HG03039 (cell line): ENCODE results near the gene KRI1.
"Not testable (repeated sequence)": the region's sequence is repeated elsewhere in the genome, so short reads cannot be mapped to it uniquely, and the experiment has no call there.

Source experiments
- ATAC-seq: cut with Tn5 transposase; IDR thresholded peaks from one replicate; pipeline ENCODE4 v1.9.1; 2021; ENCODE audit warnings: mild to moderate bottlenecking, moderate library complexity; ENCODE audit not compliant: unreplicated experiment

Gene KRI1

DNA sequence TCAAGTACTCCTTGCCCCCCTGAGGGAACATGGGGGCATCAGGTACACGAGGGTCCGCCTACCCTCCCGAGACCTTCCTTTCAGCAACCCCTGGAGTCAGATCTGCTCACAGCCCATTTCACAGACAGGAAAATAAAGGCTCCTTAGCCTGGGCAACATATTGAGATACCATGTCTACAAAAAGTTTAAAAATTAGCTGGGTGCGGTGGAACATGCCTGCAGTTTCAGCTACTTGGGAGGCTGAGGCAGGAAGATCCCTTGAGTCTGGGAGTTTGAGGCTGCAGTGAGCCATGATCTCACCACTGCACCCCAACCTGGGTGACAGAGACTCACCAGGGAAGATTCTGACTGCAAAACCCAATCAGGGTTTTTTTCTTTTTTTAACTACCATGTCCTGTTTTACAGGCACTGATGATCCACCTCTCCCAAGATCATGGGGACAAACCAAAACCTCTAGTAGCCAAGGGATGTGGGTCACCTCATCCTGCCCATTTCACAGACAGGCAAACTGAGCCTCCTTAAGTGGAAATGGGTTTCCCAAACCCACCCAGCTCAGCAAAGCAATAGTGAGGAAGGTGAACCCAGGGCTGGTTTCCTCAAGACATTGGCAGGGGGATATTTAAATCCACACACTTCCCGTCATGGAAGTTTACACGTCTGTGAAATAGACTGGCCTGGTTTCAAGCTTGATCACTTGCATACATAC, 9.4 kb upstream of the KRI1 start:
- no peak for ATAC-seq

DNA sequence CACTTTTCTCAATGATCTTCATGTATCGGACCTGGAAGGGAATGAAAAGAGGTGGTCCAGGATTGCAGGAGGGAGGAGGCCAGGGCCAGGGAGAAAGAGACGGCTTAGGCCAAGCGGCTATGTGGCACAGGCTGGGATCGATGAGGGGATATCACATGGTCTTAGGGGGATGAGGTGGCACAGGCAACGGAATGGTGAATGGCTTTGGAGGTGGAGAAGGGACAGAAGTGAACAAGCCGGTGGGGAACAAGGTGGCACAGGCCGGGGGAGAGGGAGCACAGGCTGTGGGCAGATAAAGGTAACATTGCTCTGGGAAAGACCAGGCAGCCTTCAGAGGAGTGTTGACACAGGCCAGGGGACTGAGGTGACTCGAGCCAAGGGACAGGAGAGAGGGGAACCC, 8.7 kb upstream of the KRI1 start:
- no peak for ATAC-seq

DNA sequence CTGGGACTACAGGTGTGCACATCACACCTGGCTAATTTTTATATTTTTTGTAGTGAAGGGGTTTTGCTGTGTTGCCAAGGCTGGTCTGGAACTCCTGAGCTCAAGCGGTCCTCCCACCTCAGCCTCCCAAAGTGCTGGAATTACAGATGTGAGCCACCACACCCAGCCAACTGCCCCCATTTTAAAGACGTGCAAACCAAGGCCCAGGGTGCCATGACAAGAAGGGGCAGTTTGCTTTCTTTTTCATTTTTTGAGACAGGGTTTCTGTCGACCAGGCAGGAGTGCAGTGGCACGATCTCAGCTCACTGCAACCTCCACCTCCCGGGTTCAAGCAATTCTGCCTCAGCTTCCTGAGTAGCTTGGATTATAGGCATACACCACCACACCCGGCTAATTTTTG, 8.0 kb upstream of the KRI1 start:
- not testable (repeated sequence) for ATAC-seq

DNA sequence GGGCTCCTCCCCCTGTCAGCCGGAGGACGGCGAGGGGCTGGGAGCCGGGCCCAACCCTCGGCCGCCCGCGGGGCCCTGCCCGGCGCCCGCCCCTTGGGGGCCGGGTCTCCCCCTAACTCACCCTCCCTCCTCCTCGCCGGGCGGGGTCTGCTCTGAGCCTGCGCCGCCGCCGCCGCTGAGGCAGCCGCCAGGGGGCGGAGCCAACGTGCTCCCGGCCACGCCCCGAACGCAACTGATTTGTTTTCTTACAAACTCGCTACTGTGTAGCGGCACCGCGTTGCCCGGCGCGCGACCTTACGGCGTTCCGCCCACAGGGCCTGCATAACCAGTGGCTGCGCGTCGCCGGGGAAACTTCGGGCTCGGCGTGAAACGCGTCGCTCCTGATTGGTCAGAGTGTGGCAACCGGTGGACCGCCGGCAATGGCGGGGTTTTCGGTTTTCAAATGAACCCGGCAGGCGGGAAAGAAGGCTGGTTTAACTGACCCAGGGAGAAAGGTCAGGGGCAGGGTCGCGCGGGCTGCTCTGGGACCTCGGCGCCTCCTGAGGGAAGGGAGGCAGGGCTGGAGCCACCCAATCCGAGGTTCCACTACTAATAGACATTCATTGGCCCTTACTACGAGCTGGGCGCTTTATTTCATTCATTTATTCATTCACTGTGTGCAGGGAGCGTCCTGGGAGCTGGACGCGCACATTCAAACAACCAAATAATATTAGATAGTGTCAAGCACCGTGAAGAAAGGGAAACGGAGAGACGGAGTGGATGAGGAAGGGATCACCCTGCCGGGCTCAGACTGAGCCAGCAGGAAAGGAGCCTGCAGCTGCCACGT, 3.2 kb upstream of the KRI1 start, which contains the start of gene CDKN2D:
TSS of gene CDKN2D (minus strand) at position 154 of the 826 bp plus-strand sequence. CDS start 326 bp downstream, outside the sequence.
- peak; percentile 56 for ATAC-seq

DNA sequence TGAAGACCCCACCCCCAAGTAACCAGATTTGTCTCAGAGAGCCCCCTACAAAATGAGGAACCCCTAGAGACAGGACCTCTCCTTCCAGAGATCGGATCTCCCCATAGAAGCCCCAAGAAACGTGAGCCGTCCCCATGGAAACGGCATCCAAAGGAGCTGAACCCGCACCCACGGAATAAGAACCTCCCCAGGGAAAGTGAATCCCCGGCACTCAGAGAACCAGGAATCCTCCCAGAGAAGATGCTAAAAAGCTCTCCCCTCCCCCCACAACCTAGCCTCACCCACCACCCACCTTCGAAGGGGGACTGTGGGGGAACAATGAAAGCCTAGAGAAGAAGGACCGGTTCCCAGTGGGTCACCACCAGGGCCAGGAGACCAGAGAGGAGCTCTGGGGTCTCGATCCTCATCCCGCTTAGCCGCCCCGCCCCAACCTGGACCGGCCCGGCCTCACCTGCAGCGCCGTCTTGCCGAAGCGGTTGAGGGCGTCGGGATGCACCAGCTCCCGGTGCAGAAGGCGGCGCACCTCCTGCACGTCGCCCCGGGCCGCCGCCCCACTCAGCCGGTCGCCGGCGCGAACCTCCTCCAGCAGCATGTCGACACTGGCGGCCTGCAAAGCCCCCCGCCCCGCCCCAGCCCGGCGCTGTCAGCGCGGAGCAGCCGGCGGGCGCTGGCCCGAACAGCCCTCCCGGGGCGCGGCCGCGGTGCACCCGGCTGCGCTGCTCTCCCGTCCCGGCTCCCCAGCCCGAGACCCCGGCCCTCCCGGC, 2.4 kb upstream of the KRI1 start:
- peak; percentile 1 for ATAC-seq

DNA sequence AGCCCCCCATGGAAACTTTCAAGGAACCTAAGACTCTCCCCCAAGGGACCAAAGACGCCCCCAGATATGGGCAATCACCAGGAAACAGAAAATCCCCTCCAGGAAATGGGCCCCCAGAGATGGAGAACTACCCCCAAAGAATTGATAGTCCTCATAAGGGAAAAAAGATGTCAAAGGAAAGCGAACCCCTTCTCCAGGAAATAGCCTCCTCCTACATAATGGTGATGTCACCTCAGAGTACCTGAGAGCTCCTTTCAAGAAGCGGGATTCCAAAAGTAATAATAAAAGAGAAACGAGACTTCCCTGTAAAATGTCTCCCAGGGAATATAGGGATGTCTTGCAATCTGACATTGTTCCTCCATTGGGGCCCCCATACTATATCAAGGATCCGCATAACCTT, 1.8 kb upstream of the KRI1 start:
- ATAC-seq: no peak

DNA sequence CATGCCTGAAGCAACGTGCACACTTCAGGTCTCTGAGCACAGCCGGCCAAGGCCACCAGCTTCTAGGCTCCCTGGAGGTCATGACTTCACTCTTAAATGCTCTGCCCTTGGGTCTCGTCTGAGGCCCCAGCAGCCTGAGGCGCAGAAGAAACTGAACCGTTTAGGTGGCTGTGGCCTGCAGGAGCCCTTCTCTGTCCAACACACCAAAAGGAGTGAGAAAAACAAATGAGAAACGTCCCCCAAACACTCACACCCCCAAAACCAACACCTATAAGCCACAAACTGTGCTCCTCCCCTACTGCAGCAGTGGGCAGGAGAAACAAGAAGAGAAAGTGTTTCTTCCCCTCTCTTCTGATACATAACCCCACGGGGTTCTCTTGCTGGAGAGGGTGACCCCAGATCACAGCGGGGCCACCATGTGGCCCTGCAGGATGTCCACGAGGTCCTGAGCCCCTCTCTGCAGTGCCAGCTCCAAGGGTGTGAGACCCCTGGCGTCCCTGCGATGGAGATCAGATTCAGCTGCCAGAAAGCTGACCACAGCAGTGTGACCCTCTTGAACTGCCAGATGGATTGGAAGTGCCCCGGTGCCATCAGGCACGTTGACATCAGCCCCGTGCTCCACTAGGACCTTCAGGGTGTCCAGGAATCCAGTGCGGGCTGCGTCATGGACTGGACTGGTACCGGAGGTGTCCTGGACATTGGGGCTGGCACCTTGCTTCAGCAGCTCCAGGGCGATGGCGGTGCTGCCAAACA, 1.0 kb upstream of the KRI1 start:
- ATAC-seq: no peak

DNA sequence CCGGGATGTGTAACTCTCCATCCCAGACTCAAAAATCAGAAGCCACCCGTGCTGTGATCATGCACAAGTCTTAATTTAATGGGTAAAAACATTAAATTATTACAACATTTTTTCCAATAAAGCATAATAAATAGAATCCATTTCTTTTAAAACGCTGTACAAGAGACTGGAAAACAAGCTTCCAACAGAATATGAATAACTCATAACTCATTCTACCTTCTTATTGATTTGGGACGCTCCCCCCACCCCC, 523 bp upstream of the KRI1 start:
- ATAC-seq: no peak

DNA sequence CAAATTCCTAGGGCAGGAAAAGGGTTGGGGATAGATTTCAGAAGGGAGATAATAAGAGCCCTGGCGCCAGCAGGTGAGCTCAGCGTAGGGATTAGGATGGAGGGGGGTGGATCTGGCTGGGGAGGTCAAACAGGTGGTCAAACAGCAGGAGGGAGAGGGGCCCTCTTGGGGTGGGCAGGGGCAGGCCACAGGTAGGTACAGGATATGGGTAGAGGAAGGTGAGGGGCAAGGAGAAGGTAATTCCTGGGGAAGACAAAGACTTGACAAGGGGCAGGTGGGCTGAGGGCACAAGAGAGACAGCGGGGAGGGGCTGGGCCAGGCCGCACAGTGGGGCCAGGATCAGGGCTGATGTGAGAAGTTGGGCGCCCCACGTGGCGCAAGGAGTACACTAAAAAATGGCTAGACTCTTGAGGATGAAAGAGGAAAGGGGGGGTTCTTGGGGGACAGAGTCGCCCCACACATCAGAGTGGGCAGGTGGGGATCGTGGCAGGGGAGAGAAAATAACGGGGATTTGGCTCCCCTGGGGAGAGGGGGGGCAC, 713 bp downstream of the KRI1 start:
- ATAC-seq: no peak

DNA sequence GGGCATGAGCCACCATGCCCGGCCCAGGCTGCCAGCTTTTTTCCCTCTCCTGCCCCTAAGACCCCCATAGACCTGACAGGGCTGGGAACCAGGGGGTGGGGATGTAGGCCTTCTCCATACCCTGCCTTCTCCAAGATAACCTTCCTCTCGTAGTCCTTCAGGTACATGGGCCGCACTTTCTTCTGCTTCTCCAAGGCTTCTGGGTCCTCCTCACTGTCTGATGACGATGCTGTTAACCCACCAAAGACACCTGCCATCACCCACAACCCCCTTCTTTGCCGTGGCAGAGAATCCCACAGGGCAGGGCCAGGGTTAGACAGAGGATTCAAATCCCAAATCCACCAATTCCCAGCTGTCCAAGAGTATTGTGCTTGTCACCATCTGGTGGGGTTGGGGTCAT, 3.2 kb downstream of the KRI1 start:
- ATAC-seq: no peak

DNA sequence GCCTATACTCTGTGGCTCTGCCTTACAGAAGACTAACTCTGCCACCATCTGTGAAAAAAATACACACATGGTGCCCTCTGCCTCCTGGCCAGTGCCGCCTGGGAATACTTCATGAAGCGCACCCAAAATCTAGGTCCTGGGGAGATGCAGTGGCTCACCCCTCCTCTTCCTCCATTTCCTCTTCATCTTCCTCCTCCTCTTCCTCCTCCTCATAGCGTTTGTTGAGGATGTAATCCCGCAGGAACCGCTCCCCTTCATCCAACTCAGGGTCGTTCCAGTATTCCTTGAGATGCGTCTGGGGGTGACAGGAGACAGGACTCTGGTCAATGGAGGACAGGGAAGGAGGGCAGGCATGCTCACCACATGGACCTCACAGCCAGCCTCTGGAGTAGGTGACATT, 5.7 kb downstream of the KRI1 start:
- no peak for ATAC-seq

DNA sequence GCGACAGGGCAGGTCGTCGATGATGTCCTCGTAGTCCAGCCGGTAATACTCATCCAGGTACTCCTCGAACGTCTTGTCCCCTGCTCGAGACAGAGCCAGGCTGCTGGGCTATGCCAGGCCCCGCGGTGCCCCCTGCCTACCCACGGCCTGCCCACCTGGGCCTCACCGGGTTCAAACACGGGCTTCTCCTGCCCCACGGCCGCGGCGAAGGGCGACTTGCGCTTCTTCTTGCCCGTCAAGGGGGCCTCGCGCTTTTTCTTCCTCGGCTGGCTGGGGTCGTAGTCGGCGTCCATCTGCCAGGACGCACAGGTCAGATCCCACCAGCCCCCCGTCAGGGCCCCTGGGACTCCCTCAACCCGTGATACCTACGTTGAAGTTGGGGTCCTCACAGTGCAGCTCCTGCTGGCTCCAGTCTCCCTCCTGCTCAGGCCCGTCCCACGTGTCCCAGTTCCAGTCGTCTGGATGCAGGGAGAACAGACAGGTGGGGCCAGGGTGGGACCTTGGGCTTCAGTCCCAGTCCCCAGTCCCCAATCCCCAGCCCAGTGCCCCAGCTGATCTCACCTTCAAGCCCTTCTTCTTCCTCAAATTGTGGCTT, 8.1 kb downstream of the KRI1 start:
- ATAC-seq: no peak

DNA sequence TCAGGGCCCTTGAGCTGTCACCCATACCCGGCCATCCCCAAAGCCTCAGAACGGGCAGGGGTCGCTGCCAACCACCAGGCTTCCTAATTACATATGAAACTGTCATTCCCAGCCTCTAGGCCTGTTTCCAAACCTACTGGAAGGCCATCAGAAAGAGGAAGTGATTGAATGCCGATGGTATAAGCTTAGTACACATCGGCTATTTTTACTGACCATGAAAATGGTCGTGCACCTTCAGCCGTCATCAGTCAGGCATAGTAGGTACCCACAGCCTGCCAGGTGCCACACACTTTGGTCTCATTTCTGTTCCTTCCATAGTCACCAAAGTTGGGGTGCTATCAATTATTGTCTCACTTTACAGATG, 10.2 kb downstream of the KRI1 start:
- no peak for ATAC-seq

DNA sequence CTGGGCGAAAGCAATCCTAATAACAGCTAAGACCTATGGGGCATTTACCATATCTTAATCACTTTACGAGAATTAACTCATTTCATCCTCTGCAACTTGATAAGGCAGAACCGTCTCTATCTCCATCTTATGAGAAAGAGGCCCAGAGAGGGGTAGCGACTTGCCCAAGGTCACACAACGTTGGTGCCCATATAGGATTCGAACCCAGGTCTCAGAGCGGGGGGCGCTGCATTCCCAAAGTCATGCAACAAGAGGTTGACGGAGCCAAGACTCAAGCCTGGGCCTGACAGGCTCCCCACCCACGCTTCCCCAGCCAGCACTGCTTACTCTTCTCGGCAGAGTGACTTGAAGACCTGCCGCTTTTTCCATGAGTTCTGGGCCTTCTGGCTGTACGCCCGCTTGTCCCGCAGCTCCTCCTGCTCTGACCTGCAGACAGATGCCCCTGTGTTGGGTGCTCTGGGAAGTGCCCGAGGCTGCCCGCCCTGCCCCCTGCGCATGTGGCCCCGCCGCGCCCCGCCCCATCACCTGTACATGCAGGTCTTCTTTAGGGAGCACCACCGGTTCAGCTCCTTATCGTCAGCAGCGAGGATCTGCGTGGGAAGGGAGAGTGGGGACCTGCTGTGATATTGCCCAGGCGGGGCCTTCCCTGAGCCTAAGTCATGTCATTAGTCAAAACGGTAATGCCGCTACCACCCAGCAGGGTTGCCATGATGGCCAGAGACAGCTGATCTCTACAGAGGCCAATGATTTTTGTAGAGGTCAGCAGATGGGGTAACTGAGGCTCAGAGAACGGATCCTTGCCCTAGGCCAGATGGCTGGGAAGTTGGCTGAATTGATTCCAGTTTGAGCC, 10.8 kb downstream of the KRI1 start:
- ATAC-seq: no peak

DNA sequence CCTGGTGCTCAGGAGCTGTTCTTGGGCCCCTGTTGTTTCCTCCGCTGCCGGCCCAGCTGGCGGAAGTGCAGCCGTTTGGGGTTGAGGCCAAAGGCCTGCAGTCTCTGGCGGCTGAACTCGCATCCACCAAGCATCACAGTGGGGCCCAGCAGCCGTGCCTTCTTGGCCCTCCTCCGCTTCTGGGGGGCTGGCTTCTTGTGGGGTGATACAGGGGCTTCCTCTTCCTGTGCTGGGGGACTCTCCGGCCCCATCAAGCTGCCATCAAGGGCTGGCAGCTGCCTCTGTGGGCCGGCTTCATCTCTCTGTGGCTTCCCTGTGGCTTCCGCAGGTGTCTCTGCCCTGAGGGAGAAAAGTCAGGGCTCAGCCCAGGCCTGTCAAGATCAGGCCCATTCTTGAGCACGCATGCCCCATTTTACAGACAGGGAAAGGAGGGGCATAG, 11.8 kb downstream of the KRI1 start:
- ATAC-seq: no peak

DNA sequence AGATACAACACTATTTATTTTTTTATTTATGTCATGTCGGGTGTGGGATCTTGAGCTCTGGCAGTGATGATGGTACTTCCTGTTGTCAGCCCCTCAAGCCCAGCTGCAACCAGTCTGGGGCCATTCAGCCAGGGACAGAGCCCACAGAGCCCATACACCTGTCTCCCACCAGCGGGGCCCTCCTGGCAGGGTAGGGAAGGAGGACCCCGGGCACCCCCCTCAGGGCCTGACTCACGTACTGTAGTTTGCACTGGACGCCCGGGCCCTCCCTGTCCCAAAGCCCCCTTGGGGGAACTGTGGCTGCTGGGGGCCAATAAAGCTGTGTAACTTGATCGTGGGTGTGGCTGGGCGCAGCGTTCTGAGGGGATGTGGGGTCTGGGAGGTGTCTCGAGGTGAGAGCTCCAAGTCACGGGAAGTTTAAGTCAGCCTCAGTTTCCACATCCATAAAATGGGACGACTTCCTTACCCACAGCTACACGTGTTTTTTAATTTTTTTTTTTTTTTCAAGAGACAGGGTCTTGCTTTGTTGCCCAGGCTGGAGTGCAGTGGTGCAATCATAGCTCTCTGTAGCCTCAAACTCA, 12.6 kb downstream of the KRI1 start:
- no peak for ATAC-seq

DNA sequence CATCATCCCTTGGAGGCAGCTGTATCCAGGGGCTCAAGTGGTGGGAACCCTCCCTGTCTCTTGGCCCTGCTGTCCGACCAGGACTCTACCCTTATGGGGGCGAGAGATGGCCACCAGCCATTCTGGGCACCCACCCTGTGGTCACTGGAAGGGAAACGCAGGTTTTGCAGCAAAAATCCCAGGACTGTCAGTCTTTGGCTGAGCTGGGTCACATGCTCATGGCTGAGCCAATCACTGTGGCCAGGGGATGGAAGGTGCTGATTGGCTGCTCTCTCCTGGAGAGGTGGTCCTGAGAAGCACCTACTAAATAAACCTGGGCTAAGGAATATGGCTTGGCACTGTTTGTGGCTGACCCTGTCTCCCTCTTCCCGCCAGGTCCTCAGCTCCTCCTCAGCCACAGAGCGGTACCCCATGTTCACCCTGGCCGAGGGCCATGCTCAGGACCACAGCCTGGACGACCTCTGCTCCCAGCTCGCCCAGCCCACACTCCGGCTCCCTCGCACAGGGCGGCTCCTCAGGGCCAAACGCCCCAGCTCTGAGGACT, 13.2 kb downstream of the KRI1 start:
- no peak for ATAC-seq

DNA sequence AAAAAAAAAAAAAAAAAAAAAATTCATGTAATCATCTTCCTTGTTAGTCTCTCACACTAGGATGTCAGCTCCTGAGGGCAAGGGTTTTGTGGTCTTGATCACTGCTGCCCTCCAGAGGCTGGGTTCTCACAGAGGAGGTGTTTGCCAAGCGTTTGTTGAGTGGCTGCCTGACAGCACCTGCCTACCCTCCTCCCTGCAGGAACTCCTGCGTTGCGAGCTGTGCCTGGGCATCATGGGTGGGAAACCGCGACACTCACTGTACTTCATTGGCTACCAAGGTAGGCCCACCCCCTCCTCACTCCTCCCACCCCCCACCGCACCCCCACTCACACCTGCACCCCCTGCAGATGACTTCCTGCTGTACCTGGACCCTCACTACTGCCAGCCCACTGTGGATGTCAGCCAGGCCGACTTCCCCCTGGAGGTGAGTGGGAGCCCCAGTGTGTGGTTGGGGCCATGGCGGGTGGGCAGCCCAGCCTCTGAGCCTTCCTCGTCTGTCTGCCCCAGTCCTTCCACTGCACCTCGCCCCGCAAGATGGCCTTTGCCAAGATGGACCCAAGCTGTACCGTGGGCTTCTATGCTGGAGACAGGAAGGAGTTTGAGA, 14.0 kb downstream of the KRI1 start:
- ATAC-seq: no peak

DNA sequence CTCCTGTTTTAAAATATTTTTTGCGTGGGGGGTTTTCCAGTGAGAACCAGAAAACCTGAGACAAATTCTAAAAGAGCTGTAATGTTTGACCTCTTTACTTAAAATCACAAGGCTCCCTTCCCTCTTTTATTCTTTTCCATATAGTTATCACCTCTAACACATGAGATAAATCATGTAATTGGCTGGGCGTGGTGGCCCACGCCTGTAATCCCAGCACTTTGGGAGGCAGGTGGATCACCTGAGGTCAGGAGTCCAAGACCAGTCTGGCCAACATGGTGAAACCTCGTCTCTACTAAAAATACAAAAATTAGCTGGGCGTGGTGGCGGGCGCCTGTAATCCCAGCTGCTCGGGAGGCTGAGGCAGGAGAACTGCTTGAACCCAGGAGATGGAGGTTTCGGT, 14.8 kb downstream of the KRI1 start:
- ATAC-seq: not testable (repeated sequence)
